H7 (cell line): ENCODE measurements around the gene GCSH. TPM values are rescaled to one million over a fixed set of nuclear protein-coding genes. Genes with fewer than 3 reads are reported as not detected.

Source experiments
- DNase-seq: peaks from one replicate; pipeline ENCODE4 v3.0.0; 2012
- H3K27me3 ChIP-seq: 2 replicates; pipeline ENCODE4 v1.6.0; 2011; ENCODE audit warnings: mild to moderate bottlenecking, low read length; ENCODE audit not compliant: control insufficient read depth, insufficient read depth
- H3K36me3 ChIP-seq: replicated peaks from 2 replicates; pipeline ENCODE4 v1.5.1; 2011; ENCODE audit warnings: low read length; ENCODE audit not compliant: control insufficient read depth, insufficient read depth
- H3K4me3 ChIP-seq: 2 replicates; pipeline ENCODE4 v1.5.1; 2011; ENCODE audit warnings: low read depth, mild to moderate bottlenecking, control low read depth, low read length, moderate library complexity; ENCODE audit not compliant: insufficient read depth
- total RNA-seq: library from RNA; depleted of rRNA; stranded (reverse); fragments of >200 nt; shearing (Covaris generic); gene quantifications from 2 replicates; pipeline ENCODE4 v1.2.3, GENCODE V29; 2014; rRNA removed

Gene GCSH
- total RNA-seq, 1 experiment from 2014 or later: 54.5 TPM

- H3K27me3 ChIP-seq: no peaks in the 10 kb centered on the region
- H3K4me3 ChIP-seq: no peak overlapping the region
- DNase-seq: no peak
- peaks cover 22% of the 10 kb centered on the region for H3K36me3 ChIP-seq
Observed at GRCh38 chr16:81040842-81041241, 55.4 kb downstream of the GCSH start.

GRCh38 chr16:81040131-81040530 lies 56.1 kb downstream of the GCSH start:
- no peak for DNase-seq

GRCh38 chr16:81036751-81037350 lies 59.3 kb downstream of the GCSH start:
- Histone ChIP-seq H3K4me3 (peak overlapping the region; percentile 80), H3K27me3 (no peaks in the 10 kb centered on the region), H3K36me3 (peaks cover 5% of the 10 kb centered on the region; the same call in 1 of the 2 replicates)
- DNase-seq: no peak

More at GRCh38 chr16:81040131-81040530, 56.1 kb downstream of the GCSH start:
- no peaks in the 10 kb centered on the region for H3K27me3 ChIP-seq
- H3K4me3 ChIP-seq: no peak overlapping the region
- peaks cover 22% of the 10 kb centered on the region for H3K36me3 ChIP-seq

DNA sequence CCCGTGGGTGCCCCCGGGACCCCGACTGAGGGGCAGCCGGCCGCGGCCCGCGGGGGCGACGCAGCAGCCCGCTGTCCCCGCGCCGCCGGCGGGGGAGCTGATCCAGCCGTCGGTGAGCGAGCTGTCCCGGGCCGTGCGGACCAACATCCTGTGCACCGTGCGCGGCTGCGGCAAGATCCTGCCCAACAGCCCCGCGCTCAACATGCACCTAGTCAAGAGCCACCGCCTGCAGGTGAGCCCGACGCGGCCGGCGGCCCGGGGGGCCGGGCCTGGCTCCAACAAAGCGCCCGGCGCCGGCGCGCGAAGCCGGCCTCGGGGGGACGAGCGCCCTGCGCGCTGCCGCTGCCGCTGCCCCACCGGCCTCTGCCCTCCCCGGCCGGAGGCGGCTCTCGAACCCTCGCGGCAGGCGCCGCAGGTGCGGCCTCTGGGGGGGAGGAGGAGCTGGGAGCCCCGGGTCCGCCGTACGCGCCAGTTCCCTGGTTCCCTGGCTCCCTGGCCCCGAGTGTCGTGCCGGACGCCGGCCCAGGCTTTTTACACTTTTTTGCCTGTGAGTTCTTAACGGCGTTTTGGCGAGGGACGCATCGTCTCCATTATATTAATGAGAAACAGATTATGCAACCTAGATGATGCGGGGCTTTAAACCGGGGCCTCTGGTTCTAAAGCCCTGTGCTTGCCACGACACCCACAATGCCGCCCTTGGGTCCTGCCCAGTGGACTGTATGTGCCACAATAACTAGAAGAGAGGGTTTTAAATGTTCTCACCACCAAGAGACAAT lies 60.0 kb downstream of the GCSH start:
- Histone ChIP-seq H3K4me3 (peak overlapping the region; percentile 80), H3K27me3 (no peaks in the 10 kb centered on the region), H3K36me3 (no peaks in the 10 kb centered on the region; the same call in 1 of the 2 replicates)
- peak; percentile 83 for DNase-seq

DNA sequence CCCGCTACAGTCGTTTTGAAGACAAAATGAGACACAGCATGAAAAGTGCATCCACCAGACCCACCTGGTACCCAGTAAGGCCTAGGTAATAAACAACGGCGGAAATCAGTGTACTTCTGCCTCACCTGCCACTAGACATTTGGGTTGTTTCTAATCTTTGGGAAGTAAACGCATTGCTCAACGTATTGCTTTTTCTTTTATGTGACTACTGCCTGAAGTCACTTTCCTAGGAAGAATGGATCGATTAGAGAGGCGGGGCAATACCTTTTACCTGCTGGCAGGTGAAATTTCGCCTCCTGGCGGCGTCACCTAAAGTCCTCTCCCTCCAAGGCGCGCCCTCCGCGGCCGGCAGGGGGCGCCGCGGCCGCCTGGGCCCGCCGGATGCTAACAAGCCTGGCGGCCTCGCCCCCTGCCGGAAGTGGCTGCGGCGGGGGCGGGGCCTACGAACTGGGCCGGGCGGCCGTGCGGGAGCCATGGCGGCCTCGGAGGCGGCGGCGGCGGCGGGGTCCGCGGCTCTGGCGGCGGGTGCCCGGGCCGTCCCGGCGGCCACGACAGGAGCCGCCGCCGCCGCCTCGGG lies 60.7 kb downstream of the GCSH start, which contains the start of gene ATMIN:
ATMIN (plus strand) TSS at position 445 of the 577 bp plus-strand sequence; CDS start at position 474, 29 bp downstream.
- DNase-seq: peak; percentile 97
- no peaks in the 10 kb centered on the region for H3K27me3 ChIP-seq
- no peaks in the 10 kb centered on the region; the same call in 1 of the 2 replicates for H3K36me3 ChIP-seq
- peak within 1 kb of the TSS; percentile 80 for H3K4me3 ChIP-seq

Other genes starting within 250 kb of the GCSH start
- 83.3 and 84.0 TPM in 2 replicates for gene CMC2, start 89.5 kb downstream of the GCSH start, total RNA-seq
- gene CENPN, start 89.2 kb downstream of the GCSH start, total RNA-seq: 59.5 and 64.2 TPM in 2 replicates
- 54.8 and 59.7 TPM in 2 replicates for gene ATMIN, start 60.6 kb downstream of the GCSH start, total RNA-seq
- gene C16orf46, start 19.2 kb downstream of the GCSH start, total RNA-seq: 0.69 TPM in 1 of 2 replicates, not detected in the other
- 0.10 and 0.63 TPM in 2 replicates for gene BCO1, start 142.3 kb upstream of the GCSH start, total RNA-seq
- 8.7 and 10.9 TPM in 2 replicates for gene GAN, start 218.6 kb upstream of the GCSH start, total RNA-seq